MCF 10A (cell line): ENCODE results near the gene C5orf63. TPM values are rescaled to one million over a fixed set of nuclear protein-coding genes. Genes with fewer than 3 reads are reported as not detected.

Source experiments
- BruUV-seq: library from RNA; stranded (reverse); fragments of 400-500 nt; replicated peaks from 2 replicates; lab custom pipeline; 2021; lab: Mats Ljungman, UMichigan
- CTCF ChIA-PET: fragments of 300-600 bp; sonication (Branson Sonifier 250); formaldehyde crosslinking; extraction: SDS; loops from one replicate; lab custom pipeline; 2021; ENCODE audit warnings: antibody characterized with exemption, inconsistent platforms; lab: Yijun Ruan, JAX
- POLR2A ChIA-PET: fragments of 300-600, 350-650 bp; sonication (Branson Sonifier 250); formaldehyde crosslinking; extraction: SDS; loops from one replicate; lab custom pipeline; 2020; ENCODE audit warnings: antibody characterized with exemption, inconsistent platforms; lab: Yijun Ruan, JAX
- DNase-seq: peaks from one replicate; pipeline ENCODE4 v3.0.0-alpha.2; 2018; ENCODE audit not compliant: unreplicated experiment
- H3K27ac Mint-ChIP-seq: one replicate; pipeline ENCODE4 v1.8.0; 2022; ENCODE audit warnings: mild to moderate bottlenecking, low read depth, mixed read lengths; ENCODE audit not compliant: unreplicated experiment
- H3K27me3 Mint-ChIP-seq: one replicate; pipeline ENCODE4 v1.8.0; 2022; ENCODE audit warnings: mixed read lengths; ENCODE audit not compliant: insufficient read depth, unreplicated experiment
- H3K36me3 Mint-ChIP-seq: one replicate; pipeline ENCODE4 v1.8.0; 2022; ENCODE audit warnings: mild to moderate bottlenecking, moderate library complexity, mixed read lengths; ENCODE audit not compliant: insufficient read depth, unreplicated experiment
- H3K4me1 Mint-ChIP-seq: one replicate; pipeline ENCODE4 v1.8.0; 2022; ENCODE audit warnings: mixed read lengths; ENCODE audit not compliant: insufficient read depth, unreplicated experiment
- H3K4me3 Mint-ChIP-seq: one replicate; pipeline ENCODE4 v1.8.0; 2022; ENCODE audit warnings: mild to moderate bottlenecking, moderate library complexity, mixed read lengths; ENCODE audit not compliant: unreplicated experiment
- H3K9me3 Mint-ChIP-seq: one replicate; pipeline ENCODE4 v1.8.0; 2022; ENCODE audit warnings: mixed read lengths; ENCODE audit not compliant: unreplicated experiment
- intact Hi-C: fragments of 100-400 bp; cut with micrococcal nuclease; formaldehyde crosslinking; loops from 2 replicates; pipeline ENCODE4 v1.14.1; 2022
- total RNA-seq: library from RNA; stranded (reverse); gene quantifications from 2 replicates; pipeline ENCODE4 v1.2.3, GENCODE V29; 2022
- TF ChIP-seq, protein P1 (sequence below): fragments of 200-600 bp; IDR thresholded peaks from one replicate; pipeline ENCODE4 v1.8.0; 2022; ENCODE audit warnings: antibody characterized with exemption, mild to moderate bottlenecking; ENCODE audit not compliant: unreplicated experiment

Gene C5orf63
- total RNA-seq, 1 experiment from 2014 or later, result 10.8 TPM

DNA sequence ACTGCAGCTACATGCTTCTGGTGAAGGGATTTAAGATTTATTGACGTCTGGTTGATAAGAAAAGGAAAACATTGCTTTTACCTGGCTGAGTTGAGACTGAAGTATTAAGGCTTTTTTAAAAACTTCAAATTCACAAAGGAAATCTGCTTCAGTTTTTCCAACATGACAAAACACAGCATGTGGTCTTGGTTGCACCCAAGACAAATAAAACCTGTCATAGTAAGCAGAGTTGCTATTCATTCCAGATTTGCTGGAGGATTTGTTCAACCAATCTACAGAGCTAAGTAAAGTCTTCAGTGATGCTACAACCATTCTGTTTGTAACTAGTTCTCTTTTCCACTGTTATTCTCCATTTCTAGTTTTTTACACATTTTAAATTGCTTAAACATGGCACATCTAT lies 11.3 kb downstream of the C5orf63 start:
- BruUV-seq, result no TSS peak
- ChIA-PET POLR2A (interaction anchor here (3.5 to 3.7 kb wide), 2 partner anchors 11 to 21 kb away, joined by 21 to 27 read pairs; partner anchors contain the start of gene C5orf63), CTCF (interaction anchor here (0.5 to 2.0 kb wide), 4 partner anchors 11 to 292 kb away, joined by 3 to 8 read pairs (median 4); partner anchors contain the start of gene C5orf63)
- Mint-ChIP-seq H3K4me3 (no peak overlapping the region), H3K27ac (no peak overlapping the region), H3K36me3 (no peaks in the 10 kb centered on the region), H3K9me3 (no peaks in the 10 kb centered on the region), H3K27me3 (no peaks in the 10 kb centered on the region), H3K4me1 (no peaks in the 10 kb centered on the region)
- TF ChIP-seq, protein P1, sequence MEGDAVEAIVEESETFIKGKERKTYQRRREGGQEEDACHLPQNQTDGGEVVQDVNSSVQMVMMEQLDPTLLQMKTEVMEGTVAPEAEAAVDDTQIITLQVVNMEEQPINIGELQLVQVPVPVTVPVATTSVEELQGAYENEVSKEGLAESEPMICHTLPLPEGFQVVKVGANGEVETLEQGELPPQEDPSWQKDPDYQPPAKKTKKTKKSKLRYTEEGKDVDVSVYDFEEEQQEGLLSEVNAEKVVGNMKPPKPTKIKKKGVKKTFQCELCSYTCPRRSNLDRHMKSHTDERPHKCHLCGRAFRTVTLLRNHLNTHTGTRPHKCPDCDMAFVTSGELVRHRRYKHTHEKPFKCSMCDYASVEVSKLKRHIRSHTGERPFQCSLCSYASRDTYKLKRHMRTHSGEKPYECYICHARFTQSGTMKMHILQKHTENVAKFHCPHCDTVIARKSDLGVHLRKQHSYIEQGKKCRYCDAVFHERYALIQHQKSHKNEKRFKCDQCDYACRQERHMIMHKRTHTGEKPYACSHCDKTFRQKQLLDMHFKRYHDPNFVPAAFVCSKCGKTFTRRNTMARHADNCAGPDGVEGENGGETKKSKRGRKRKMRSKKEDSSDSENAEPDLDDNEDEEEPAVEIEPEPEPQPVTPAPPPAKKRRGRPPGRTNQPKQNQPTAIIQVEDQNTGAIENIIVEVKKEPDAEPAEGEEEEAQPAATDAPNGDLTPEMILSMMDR, result no peak
- DNase-seq, result no peak
- intact Hi-C loops, result no loop called here

DNA sequence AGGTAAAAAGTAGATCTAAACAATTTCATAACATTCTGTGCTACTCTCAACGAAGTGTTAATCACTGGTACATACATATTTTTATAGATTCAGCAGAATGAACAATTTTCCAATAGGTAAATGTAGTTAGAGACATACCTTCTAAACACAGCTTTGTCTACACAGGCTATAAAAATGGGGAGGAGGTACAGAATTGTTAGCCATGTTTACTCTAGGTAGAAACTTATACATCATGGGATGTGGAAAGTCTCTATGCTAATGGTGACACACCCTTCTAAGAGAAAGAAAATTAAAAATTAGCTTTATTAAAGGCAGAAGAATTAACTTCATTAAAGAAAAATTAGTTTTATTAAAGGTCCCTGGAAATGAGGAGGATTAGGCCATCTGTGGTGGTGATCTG lies 11.8 kb downstream of the C5orf63 start:
- no peaks in the 10 kb centered on the region for H3K4me1 Mint-ChIP-seq
- DNase-seq, result no peak
- no TSS peak for BruUV-seq
- intact Hi-C loops, result no loop called here
- H3K9me3 Mint-ChIP-seq, result no peaks in the 10 kb centered on the region
- H3K4me3 Mint-ChIP-seq, result no peak overlapping the region
- TF ChIP-seq, protein P1, result no peak
- H3K36me3 Mint-ChIP-seq, result no peaks in the 10 kb centered on the region
- no peaks in the 10 kb centered on the region for H3K27me3 Mint-ChIP-seq
- ChIA-PET POLR2A (interaction anchor here (1.8 to 3.5 kb wide), 2 partner anchors 15 to 21 kb away, joined by 3 to 21 read pairs; no protein-coding TSS in a partner anchor), CTCF (interaction anchor here (0.6 kb wide), 1 partner anchor 33 kb away, joined by 3 read pairs; no protein-coding TSS in a partner anchor)
- no peak overlapping the region for H3K27ac Mint-ChIP-seq

DNA sequence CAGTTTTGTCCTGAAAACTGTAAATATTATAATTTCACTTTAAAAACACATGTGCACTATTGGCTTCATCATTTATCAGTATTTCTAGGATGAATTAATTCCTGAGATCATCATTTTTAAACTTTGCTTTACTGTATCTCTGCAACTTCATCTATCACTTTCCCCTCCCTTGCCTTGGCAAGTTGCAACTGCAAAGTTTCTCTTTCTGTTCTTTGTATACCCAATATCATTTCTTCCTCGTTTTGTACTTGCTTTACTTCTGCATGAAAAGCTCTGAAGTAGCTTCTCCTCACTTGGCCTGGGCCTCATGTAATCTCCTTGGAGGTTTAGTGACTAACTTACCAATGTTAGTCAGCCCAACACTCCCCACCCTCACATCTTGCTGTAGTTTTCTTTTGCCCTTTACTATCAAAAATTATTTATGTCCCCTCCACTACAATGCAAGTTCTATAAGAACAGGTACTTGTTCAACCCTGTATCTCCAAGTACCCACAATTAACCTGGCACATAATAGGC lies 12.8 kb downstream of the C5orf63 start:
- intact Hi-C loops, result no loop called here
- peaks cover 5% of the 10 kb centered on the region for H3K36me3 Mint-ChIP-seq
- no peak for DNase-seq
- H3K4me3 Mint-ChIP-seq, result no peak overlapping the region
- BruUV-seq, result no TSS peak
- H3K9me3 Mint-ChIP-seq, result no peaks in the 10 kb centered on the region
- no peaks in the 10 kb centered on the region for H3K4me1 Mint-ChIP-seq
- TF ChIP-seq, protein P1, result no peak
- H3K27me3 Mint-ChIP-seq, result no peaks in the 10 kb centered on the region
- POLR2A ChIA-PET, result interaction anchor here (0.5 to 1.8 kb wide), 4 partner anchors 12 to 88 kb away, joined by 3 to 6 read pairs (median 3); no protein-coding TSS in a partner anchor
- H3K27ac Mint-ChIP-seq, result no peak overlapping the region
- CTCF ChIA-PET, result interaction anchor here (1.4 kb wide), 1 partner anchor 12 kb away, joined by 4 read pairs; no protein-coding TSS in a partner anchor

DNA sequence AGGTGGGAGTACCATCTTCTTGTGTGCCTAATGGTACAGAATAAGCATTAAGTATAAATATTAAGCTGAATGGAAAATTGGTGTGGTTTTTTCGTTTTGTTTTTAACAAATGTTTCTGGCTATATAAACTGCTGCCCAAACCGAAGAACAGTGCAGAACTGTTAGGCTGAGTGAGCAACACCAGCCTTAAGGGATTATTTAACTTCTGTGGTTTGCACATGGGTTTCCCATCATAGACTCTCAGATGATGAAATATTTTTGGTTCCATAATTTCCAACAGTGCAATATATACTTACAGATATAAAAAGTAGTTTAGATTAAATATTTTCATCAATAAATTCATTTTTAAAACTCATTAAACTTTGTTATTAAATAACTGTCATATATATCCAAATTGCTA lies 16.4 kb downstream of the C5orf63 start:
- Mint-ChIP-seq H3K9me3 (no peaks in the 10 kb centered on the region), H3K36me3 (peaks cover 5% of the 10 kb centered on the region), H3K27me3 (no peaks in the 10 kb centered on the region), H3K4me1 (no peaks in the 10 kb centered on the region), H3K27ac (no peak overlapping the region), H3K4me3 (no peak overlapping the region)
- ChIA-PET CTCF (interaction anchor here (1.1 to 1.3 kb wide), 2 partner anchors 28 to 276 kb away, joined by 3 read pairs; no protein-coding TSS in a partner anchor), POLR2A (interaction anchor here (0.6 to 1.2 kb wide), 4 partner anchors 16 to 463 kb away, joined by 3 to 4 read pairs (median 3); no protein-coding TSS in a partner anchor)
- TF ChIP-seq, protein P1, result no peak
- intact Hi-C loops, result no loop called here
- no TSS peak for BruUV-seq
- DNase-seq, result no peak
